PFSK-1 (cell line): ENCODE results near the gene ABCG8.

Source experiments
- FOXP2 ChIP-seq: optimal IDR thresholded peaks from 2 replicates; pipeline ENCODE3; 2011; ENCODE audit warnings: borderline replicate concordance, control low read depth, inconsistent platforms; ENCODE audit not compliant: insufficient read depth; ENCODE audit errors: extremely low read length, extremely low read depth
- POLR2AphosphoS5 ChIP-seq: IDR thresholded peaks from 2 replicates; pipeline ENCODE4 v1.6.1; 2012; ENCODE audit warnings: low read depth, mild to moderate bottlenecking, control low read depth, low read length, moderate library complexity
- REST ChIP-seq, 2 experiments: IDR thresholded peaks; 2 replicates each; pipeline versions ENCODE4 v1.6.1 to v1.8.0; 2011 to 2012; ENCODE audit warnings: low read depth in 2 of 2, low read length in 2 of 2, control low read depth in 1 of 2, inconsistent platforms in 1 of 2, mild to moderate bottlenecking in 1 of 2, moderate library complexity in 1 of 2; ENCODE audit not compliant: insufficient read depth in 1 of 2
- SIN3A ChIP-seq: IDR thresholded peaks from 2 replicates; pipeline ENCODE4 v1.6.1; 2012; ENCODE audit warnings: mild to moderate bottlenecking, low read length, moderate library complexity, borderline replicate concordance; ENCODE audit not compliant: insufficient read depth
- TAF1 ChIP-seq: IDR thresholded peaks from 2 replicates; pipeline ENCODE4 v1.6.1; 2012; ENCODE audit warnings: low read length, control low read depth, borderline replicate concordance; ENCODE audit not compliant: insufficient read depth

Gene ABCG8

GRCh38 chr2:43905871-43906270 lies 67.1 kb downstream of the ABCG8 start:
- no peak for TF ChIP-seq FOXP2
- TF ChIP-seq SIN3A, result no peak
- TF ChIP-seq POLR2AphosphoS5, result no peak
- TF ChIP-seq REST (IDR thresholded peaks at IDR 0.05; ENCODE audit: insufficient read depth in 1 of 2, low read depth in 2 of 2, low read length in 2 of 2), result no peak
- TF ChIP-seq TAF1, result no peak

GRCh38 chr2:43906448-43907109 lies 67.8 kb downstream of the ABCG8 start:
- TF ChIP-seq TAF1 (no peak), POLR2AphosphoS5 (no peak)

- TF ChIP-seq SIN3A (no peak), POLR2AphosphoS5 (no peak), TAF1 (no peak), FOXP2 (no peak), REST (IDR thresholded peaks at IDR 0.05; ENCODE audit: insufficient read depth in 1 of 2, low read depth in 2 of 2, low read length in 2 of 2) (no peak)
Measured at GRCh38 chr2:43924463-43924862, 85.7 kb downstream of the ABCG8 start.

- TF ChIP-seq SIN3A (no peak), POLR2AphosphoS5 (no peak), FOXP2 (no peak), TAF1 (no peak), REST (IDR thresholded peaks at IDR 0.05; ENCODE audit: insufficient read depth in 1 of 2, low read depth in 2 of 2, low read length in 2 of 2) (no peak)
Measured at GRCh38 chr2:43925431-43925830, 86.7 kb downstream of the ABCG8 start.

- TF ChIP-seq SIN3A (no peak), TAF1 (no peak), FOXP2 (no peak), REST (IDR thresholded peaks at IDR 0.05; ENCODE audit: insufficient read depth in 1 of 2, low read depth in 2 of 2, low read length in 2 of 2) (no peak), POLR2AphosphoS5 (no peak)
Measured at GRCh38 chr2:43927442-43927841, 88.7 kb downstream of the ABCG8 start.
